ENCODE data around the gene PCDHGB7.
"Not testable (repeated sequence)": the region's sequence is repeated elsewhere in the genome, so short reads cannot be mapped to it uniquely, and the experiment has no call there.

Gene PCDHGB7

GRCh38 chr5:141389153-141390042 is 28.1 kb upstream of the PCDHGB7 start:
- Histone ChIP-seq H4K20me1 (ENCODE audit: insufficient read depth, low read length) (no peaks in the 10 kb centered on the region), H3K9me3 (ENCODE audit: insufficient read depth, low read length) (no peaks in the 10 kb centered on the region), H3K79me2 (ENCODE audit: low read length) (no peaks in the 10 kb centered on the region), H3K4me3 (ENCODE audit: low read length) (no peak overlapping the region), H3K4me2 (ENCODE audit: low read length) (no peak overlapping the region), H2AFZ (ENCODE audit: low read depth, low read length) (no peak overlapping the region), H3K27ac (ENCODE audit: low read length) (no peak overlapping the region), H3K9ac (ENCODE audit: low read length) (no peak overlapping the region), H3K36me3 (replicated peaks; ENCODE audit: low read depth, low read length) (no peaks in the 10 kb centered on the region), H3K4me1 (ENCODE audit: low read length) (no peaks in the 10 kb centered on the region), H3K27me3 (ENCODE audit: low read depth, low read length) (no peaks in the 10 kb centered on the region)
- TF ChIP-seq EZH2phosphoT487 (IDR thresholded peaks at IDR 0.05; ENCODE audit: low read depth): no peak
- TF ChIP-seq CTCF (IDR thresholded peaks at IDR 0.05; ENCODE audit: low read depth, low read length): no peak

GRCh38 chr5:141392429-141393198 is 24.9 kb upstream of the PCDHGB7 start, which contains the start of gene PCDHGA8:
PCDHGA8 (plus strand) TSS chr5:141392633; CDS start chr5:141392814, 181 bp downstream.
- H3K4me3 ChIP-seq (ENCODE audit: low read length): no peak within 1 kb of the TSS
- no peaks in the 10 kb centered on the region for H3K9me3 ChIP-seq (ENCODE audit: insufficient read depth, low read length)
- TF ChIP-seq CTCF (IDR thresholded peaks at IDR 0.05; ENCODE audit: low read depth, low read length) (no peak), EZH2phosphoT487 (IDR thresholded peaks at IDR 0.05; ENCODE audit: low read depth) (no peak)
- H4K20me1 ChIP-seq (ENCODE audit: insufficient read depth, low read length): no peaks in the 10 kb centered on the region
- H3K36me3 ChIP-seq (replicated peaks; ENCODE audit: low read depth, low read length): no peaks in the 10 kb centered on the region
- H2AFZ ChIP-seq (ENCODE audit: low read depth, low read length): no peak within 1 kb of the TSS
- no peaks in the 10 kb centered on the region for H3K79me2 ChIP-seq (ENCODE audit: low read length)
- no peaks in the 10 kb centered on the region for H3K27me3 ChIP-seq (ENCODE audit: low read depth, low read length)
- no peaks in the 10 kb centered on the region for H3K4me1 ChIP-seq (ENCODE audit: low read length)
- H3K9ac ChIP-seq (ENCODE audit: low read length): no peak within 1 kb of the TSS
- H3K4me2 ChIP-seq (ENCODE audit: low read length): no peak within 1 kb of the TSS
- H3K27ac ChIP-seq (ENCODE audit: low read length): no peak within 1 kb of the TSS

GRCh38 chr5:141393267-141393666 is 24.2 kb upstream of the PCDHGB7 start:
- no peaks in the 10 kb centered on the region for H3K4me1 ChIP-seq (ENCODE audit: low read length)
- H3K4me2 ChIP-seq (ENCODE audit: low read length): no peak overlapping the region
- no peaks in the 10 kb centered on the region for H3K27me3 ChIP-seq (ENCODE audit: low read depth, low read length)
- no peak overlapping the region for H3K9ac ChIP-seq (ENCODE audit: low read length)
- H3K9me3 ChIP-seq (ENCODE audit: insufficient read depth, low read length): no peaks in the 10 kb centered on the region
- no peaks in the 10 kb centered on the region for H3K79me2 ChIP-seq (ENCODE audit: low read length)
- H3K36me3 ChIP-seq (replicated peaks; ENCODE audit: low read depth, low read length): no peaks in the 10 kb centered on the region
- no peak overlapping the region for H3K27ac ChIP-seq (ENCODE audit: low read length)
- TF ChIP-seq EZH2phosphoT487 (IDR thresholded peaks at IDR 0.05; ENCODE audit: low read depth): no peak
- TF ChIP-seq CTCF (IDR thresholded peaks at IDR 0.05; ENCODE audit: low read depth, low read length): no peak
- H3K4me3 ChIP-seq (ENCODE audit: low read length): no peak overlapping the region
- no peaks in the 10 kb centered on the region for H4K20me1 ChIP-seq (ENCODE audit: insufficient read depth, low read length)
- no peak overlapping the region for H2AFZ ChIP-seq (ENCODE audit: low read depth, low read length)

GRCh38 chr5:141394401-141395187 is 22.9 kb upstream of the PCDHGB7 start:
- H3K4me1 ChIP-seq (ENCODE audit: low read length); H3K9ac ChIP-seq (ENCODE audit: low read length); H3K36me3 ChIP-seq (replicated peaks; ENCODE audit: low read depth, low read length); H3K4me2 ChIP-seq (ENCODE audit: low read length); H3K79me2 ChIP-seq (ENCODE audit: low read length); H4K20me1 ChIP-seq (ENCODE audit: insufficient read depth, low read length); H3K9me3 ChIP-seq (ENCODE audit: insufficient read depth, low read length); H3K4me3 ChIP-seq (ENCODE audit: low read length); H3K27ac ChIP-seq (ENCODE audit: low read length); H3K27me3 ChIP-seq (ENCODE audit: low read depth, low read length); H2AFZ ChIP-seq (ENCODE audit: low read depth, low read length): not testable (repeated sequence)

GRCh38 chr5:141397756-141398551 is 19.5 kb upstream of the PCDHGB7 start, which contains the start of gene PCDHGB5:
PCDHGB5 (plus strand) TSS chr5:141397947; CDS start chr5:141398128, 181 bp downstream.
- H3K4me3 ChIP-seq (ENCODE audit: low read length); H4K20me1 ChIP-seq (ENCODE audit: insufficient read depth, low read length); H3K4me2 ChIP-seq (ENCODE audit: low read length); H3K9me3 ChIP-seq (ENCODE audit: insufficient read depth, low read length); H2AFZ ChIP-seq (ENCODE audit: low read depth, low read length); H3K79me2 ChIP-seq (ENCODE audit: low read length); H3K9ac ChIP-seq (ENCODE audit: low read length); H3K27ac ChIP-seq (ENCODE audit: low read length); H3K4me1 ChIP-seq (ENCODE audit: low read length); H3K36me3 ChIP-seq (replicated peaks; ENCODE audit: low read depth, low read length); H3K27me3 ChIP-seq (ENCODE audit: low read depth, low read length): not testable (repeated sequence)
